Ovary (tissue), 3 donors: Measurements from ENCODE around the gene LIME1.

Experiments
- EP300 ChIP-seq: sonication (generic); formaldehyde crosslinking; IDR thresholded peaks from one replicate; pipeline ENCODE4 v1.6.1; 2017; ENCODE audit warnings: antibody characterized with exemption
- TF ChIP-seq, protein P1 (sequence below), 3 donors: fragments of 450-650 bp in 2 of 3; fragments of 200-600 bp in 1 of 3; IDR thresholded peaks; one replicate each; pipeline versions ENCODE4 v1.5.1 to v1.8.0; 2016 to 2022; ENCODE audit warnings: antibody characterized with exemption in 3 of 3, mild to moderate bottlenecking in 1 of 3
- donor health status: DM: no; HTN: no; CAD: no.

DNA sequence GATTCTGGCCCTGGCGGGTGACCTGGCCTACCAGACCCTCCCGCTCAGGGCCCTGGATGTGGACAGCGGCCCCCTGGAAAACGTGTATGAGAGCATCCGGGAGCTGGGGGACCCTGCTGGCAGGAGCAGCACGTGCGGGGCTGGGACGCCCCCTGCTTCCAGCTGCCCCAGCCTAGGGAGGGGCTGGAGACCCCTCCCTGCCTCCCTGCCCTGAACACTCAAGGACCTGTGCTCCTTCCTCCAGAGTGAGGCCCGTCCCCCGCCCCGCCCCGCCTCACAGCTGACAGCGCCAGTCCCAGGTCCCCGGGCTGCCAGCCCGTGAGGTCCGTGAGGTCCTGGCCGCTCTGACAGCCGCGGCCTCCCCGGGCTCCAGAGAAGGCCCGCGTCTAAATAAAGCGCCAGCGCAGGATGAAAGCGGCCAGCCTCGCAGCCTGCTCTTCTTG is 2.2 kb downstream of the LIME1 start:
- TF ChIP-seq, protein P1, sequence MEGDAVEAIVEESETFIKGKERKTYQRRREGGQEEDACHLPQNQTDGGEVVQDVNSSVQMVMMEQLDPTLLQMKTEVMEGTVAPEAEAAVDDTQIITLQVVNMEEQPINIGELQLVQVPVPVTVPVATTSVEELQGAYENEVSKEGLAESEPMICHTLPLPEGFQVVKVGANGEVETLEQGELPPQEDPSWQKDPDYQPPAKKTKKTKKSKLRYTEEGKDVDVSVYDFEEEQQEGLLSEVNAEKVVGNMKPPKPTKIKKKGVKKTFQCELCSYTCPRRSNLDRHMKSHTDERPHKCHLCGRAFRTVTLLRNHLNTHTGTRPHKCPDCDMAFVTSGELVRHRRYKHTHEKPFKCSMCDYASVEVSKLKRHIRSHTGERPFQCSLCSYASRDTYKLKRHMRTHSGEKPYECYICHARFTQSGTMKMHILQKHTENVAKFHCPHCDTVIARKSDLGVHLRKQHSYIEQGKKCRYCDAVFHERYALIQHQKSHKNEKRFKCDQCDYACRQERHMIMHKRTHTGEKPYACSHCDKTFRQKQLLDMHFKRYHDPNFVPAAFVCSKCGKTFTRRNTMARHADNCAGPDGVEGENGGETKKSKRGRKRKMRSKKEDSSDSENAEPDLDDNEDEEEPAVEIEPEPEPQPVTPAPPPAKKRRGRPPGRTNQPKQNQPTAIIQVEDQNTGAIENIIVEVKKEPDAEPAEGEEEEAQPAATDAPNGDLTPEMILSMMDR (IDR thresholded peaks at IDR 0.05) = no peak
- TF ChIP-seq EP300 = no peak
